B cell (primary cell): ENCODE results near the gene CHMP1A.

ENCODE experiments used
- CTCF ChIP-seq: fragments of 200-600 bp; IDR thresholded peaks from one replicate; pipeline ENCODE4 v1.8.0; 2022; ENCODE audit warnings: antibody characterized with exemption, mild to moderate bottlenecking
- EZH2 ChIP-seq: IDR thresholded peaks from 2 replicates; pipeline ENCODE4 v1.6.1; 2012; ENCODE audit warnings: borderline replicate concordance, low read depth, mild to moderate bottlenecking, moderate library complexity, low read length; ENCODE audit not compliant: insufficient read depth, poor library complexity, severe bottlenecking

- no peak for TF ChIP-seq CTCF
- TF ChIP-seq EZH2, result no peak
Observed at GRCh38 chr16:89619840-89620239, 37.7 kb downstream of the CHMP1A start.
